Amygdala (tissue), 56 donors: Measurements from ENCODE around the gene MOV10L1.
"Not testable (repeated sequence)": the region's sequence is repeated elsewhere in the genome, so short reads cannot be mapped to it uniquely, and the experiment has no call there.

Source experiments
- DNase-seq, 56 donors: peaks; one replicate each; lab custom pipeline; 2025; lab: John Stamatoyannopoulos, UW

The MOV10L1 gene

GRCh38 chr22:50131894-50132293, 42.1 kb downstream of the MOV10L1 start:
- DNase-seq = no peak

DNA sequence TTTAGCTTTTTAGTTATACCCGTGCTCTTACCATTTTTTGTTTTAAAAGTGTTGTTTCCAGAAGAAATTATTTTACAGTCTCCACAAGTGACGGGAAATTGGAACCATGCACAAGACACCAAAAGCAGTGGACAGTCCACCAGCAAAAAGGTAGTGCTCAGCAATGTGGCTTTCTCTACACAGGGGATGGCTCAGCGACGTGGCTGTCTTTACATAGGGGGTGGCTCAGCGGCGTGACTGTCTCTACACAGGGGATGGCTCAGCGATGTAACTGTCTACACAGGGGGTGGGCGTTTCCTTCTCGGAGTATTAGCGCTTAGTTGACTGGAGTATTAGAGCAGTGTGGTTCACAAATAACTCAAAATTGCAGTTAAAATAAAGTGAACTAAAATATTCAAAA, 44.7 kb downstream of the MOV10L1 start:
- DNase-seq = no peak

DNA sequence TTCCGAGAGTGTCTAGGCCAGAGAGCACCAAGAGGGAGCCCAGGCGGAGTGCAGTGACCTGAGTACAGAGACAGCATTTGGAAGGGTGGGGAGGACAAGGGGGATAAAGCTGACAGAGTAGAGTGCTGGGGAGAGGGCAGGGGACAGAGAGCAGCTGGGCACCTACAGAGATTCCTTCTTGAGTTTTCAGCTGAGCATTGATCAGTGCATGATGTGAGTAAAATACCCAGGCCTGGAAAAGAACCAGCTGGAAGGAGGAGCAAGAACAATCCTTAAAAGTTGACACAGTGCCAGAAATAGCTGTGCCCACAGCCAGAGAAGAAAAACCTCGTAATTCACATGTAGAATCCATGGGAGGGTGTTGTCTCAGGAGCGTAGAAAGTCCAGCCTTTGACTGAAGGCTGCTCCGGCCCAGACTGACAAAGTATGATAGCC, 46.8 kb downstream of the MOV10L1 start:
- no peak for DNase-seq

- not testable (repeated sequence) for DNase-seq
Observed at GRCh38 chr22:50137277-50137676, 47.5 kb downstream of the MOV10L1 start.

- DNase-seq = no peak
Observed at GRCh38 chr22:50138041-50138440, 48.2 kb downstream of the MOV10L1 start.

DNA sequence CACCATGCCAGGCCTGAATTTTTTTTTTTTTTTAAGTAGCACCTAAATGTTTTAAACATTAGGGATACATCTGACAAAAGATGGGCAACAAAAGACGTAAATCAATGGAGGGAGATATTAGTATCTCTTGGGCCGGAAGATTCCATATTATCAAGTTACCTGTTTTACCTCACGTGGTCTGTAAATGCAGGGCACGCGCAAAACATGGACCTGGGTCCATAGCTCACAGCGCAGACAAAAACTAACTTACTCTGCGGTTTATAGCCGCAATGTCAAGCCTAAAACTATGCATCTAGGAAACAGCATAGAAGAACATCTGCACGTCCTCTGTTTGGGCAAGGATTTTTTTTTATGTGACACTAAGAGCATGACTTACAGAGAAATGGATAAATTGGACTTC, 49.2 kb downstream of the MOV10L1 start:
- no peak for DNase-seq

- no peak for DNase-seq
Observed at GRCh38 chr22:50139843-50140415, 50.1 kb downstream of the MOV10L1 start.

DNA sequence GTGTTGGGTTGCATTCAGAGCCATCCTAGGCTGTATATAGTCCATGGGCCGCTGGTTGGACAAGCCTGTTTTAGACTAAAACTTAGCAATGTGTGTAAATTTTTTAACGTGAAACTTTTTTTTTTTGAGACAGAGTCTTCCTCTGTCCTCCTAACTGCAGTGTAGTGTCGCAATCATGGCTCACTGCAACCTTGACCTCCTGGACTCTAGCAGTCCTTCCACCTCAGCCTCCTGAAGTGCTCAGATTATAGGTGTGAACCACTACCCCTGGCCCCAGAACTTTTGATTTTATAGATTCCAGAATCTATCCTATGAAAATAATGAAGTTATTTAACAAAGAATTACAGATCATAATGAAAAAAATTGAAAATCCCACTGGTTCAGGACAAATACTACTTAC, 50.8 kb downstream of the MOV10L1 start:
- no peak for DNase-seq

DNA sequence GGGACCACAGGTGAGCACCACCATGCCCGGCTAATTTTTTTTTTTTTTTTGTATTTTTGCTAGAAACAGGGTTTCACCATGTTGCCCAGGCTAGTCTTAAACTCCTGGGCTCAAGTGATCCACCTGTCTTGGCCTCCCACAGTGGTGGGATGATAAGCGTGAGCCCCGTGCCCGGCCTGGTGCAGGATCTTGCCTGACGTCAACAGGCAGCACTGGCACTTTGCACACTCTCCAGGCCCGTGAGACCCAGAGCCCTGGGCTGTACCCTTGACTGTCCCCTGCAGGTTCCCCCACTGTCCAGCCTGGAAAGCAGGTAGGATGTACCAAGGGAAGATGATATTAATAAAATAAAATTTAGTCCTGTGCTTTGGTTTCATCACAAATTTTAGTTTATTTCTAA, 51.7 kb downstream of the MOV10L1 start:
- no peak for DNase-seq

DNA sequence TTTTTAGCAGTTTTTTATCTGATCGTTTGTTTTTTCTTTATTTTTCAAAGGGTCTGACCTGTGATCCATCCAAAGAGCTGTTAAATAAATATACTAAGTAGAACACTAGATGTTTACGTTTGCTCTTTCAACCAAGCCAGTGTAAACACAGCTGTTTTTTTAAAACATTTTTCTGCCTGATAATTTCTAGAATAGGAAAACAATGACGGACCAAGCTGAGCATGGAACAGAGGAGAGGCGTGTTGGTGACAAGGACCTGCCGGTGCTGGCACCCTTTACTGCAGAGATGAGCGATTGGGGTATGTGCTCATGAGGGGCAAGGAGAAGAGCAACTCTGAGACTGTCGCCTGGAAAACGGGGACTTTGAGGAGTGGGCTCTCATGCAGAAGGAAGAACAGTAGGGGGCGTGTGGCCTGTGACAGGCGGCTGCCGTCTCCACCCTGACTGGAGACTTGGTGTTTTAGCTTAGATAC, 52.1 kb downstream of the MOV10L1 start:
- DNase-seq = no peak

DNA sequence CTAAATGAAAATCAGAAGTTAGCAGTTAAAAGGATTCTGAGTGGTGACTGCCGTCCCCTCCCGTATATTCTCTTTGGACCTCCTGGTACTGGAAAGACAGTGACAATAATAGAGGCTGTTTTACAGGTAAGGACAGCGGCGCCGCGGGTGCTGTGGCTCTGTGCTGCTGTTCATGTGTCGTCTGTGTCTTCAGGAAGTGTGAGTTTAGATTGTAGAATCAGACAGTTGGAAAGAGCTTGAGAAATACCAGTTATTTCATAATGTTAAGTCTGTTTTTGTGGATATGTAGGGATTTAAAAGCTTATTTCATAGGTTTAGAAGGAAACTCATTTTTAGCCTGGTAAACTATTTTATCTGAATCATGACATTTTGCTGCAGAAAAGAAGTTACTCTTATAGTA, 53.3 kb downstream of the MOV10L1 start:
- no peak for DNase-seq

GRCh38 chr22:50144005-50144614, 54.3 kb downstream of the MOV10L1 start:
- DNase-seq = no peak

DNA sequence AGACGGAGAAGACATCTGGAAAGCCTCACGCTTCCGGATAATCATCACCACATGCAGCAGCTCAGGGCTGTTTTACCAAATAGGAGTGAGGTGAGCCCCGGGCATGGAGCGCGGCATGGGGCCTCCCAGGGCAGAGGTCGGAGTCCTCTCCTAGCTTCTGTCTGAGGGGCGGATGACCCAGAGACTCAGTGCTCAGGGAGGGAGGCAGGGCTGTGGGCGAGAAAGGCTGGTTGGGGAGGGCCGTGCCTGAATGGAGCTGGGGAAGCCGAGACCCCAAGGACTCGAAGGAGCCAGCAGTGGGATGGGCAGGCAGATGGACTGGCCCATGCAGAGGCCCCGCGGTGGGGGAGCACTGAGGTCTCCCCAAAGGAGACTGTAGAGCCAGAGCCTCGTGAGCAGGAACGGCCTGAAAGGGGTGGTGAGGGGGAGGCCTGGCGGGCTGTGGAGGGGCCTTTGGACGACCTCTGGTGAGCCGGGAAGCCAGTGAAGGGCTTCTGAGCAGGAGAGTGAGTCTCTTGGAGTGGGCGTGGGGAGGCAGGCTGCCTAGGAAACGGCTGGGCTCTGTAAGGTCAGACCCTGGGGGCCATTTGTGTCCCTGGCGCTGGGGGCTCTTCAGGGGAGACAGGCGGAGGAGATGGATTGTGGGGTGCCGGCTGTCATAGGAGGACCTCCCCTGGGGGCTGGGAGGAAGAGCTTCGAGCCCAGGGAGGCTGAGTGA, 56.1 kb downstream of the MOV10L1 start:
- no peak for DNase-seq

- DNase-seq = peak in 45 of 56 donors; percentile 16 to 82 (median 50)
Observed at GRCh38 chr22:50146439-50147238, 56.8 kb downstream of the MOV10L1 start.

- DNase-seq = not testable (repeated sequence)
Observed at GRCh38 chr22:50147258-50148165, 57.7 kb downstream of the MOV10L1 start.

DNA sequence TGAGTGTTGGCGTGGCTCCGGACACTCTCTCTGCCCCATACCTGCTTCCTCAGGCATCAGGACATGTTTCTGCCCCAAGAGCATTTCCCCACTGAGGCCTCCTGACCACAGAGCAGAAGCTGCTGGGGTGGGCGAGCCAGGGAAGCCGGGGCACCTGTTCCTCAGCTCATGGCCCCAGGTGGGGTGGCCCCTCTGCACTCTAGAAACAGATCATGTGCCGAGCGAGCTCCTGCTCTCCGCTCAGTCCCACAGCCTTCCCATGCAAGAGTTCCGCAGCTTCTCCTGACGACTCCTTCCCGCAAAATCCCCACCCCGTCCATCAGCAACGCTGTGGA, 58.3 kb downstream of the MOV10L1 start:
- DNase-seq = no peak

DNA sequence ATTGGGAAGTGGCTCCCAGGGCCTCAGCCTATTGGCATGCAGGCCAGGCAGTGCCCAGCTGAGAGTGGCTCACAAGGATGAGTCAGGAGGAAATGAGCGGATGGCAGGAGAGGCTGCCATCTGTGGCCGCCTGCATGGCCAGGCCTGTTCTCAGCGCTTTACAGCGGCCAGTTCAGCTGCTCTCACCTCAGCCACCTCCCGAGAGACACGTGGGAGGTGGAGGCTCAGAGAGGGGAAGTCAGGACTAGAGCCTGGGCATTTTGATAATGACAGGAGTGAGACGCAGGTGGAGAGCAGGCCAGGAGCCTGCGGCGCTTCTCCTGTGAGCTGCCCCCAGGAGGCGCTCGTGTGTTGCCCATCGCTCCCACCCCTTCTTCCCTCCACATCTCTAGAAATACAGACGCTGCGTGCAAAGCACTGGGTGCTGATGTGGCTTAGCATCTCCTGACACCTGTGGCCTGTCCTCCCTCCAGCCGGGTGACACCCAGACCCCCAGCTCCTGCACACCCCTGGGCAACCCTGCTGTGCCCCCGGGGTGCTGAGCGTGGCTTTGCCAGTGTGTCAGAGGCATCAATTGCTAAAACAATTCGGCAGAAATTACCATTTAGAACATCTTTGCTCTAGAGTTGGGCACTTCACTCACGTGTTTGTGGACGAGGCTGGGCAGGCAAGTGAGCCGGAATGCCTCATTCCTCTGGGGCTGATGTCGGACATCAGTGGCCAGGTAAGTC, 59.4 kb downstream of the MOV10L1 start:
- peak in 8 of 56 donors; percentile 10 to 57 (median 36) for DNase-seq

DNA sequence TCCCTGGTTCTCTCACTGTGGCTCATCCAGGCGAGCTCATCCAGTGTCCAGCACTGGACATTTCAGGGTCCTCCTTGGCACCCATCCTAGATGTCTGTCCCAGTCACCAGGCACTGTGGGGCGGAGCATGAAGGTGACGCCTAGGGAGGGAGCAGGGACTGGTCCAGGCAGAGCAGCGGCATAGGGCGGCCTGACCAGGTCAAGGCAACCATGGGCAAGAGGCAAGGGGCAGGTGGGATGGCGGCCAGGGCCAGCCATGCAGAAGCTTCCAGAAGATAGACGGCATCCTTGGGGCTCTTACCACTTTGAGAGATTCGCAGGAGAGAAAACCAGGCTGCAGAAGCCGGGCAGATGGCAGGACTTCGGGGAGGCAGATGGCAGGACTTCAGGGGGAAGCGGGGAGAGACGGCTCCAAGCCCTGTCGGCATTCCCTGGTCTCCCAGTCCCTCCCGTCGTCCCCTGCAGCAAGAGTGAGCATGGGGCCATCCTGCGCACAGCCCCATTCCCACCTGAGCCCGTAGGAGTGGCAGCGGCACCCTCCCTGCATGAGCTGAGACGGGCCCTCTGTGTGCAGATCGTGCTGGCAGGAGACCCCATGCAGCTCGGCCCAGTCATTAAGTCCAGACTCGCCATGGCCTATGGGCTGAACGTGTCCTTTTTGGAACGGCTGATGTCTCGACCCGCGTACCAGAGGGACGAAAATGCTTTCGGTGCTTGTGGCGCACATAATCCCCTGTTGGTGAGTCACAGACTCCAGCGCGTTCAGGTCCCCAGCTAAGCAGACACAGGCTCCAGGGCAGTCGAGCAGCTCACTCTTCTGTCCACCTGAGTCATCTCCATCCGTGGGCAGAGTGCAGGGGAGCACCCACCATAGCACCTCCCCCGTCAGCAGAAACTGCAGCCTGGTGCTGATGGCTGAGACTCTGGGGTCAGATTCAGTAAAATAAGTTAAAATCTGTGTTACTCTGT, 60.6 kb downstream of the MOV10L1 start:
- DNase-seq = no peak
